Prostate gland (tissue), 2 donors: ENCODE results near the gene RAB8A. TPM values are rescaled to one million over a fixed set of nuclear protein-coding genes. Genes with fewer than 3 reads are reported as not detected.
A peak's percentile ranks its signal among the peaks of the same experiment; 100 is the strongest.

Experiments
- DNase-seq: peaks from one replicate; pipeline ENCODE4 v3.0.0-alpha.2; 2019; ENCODE audit warnings: low spot score
- H3K27ac ChIP-seq, 2 donors: fragments of 200-600 bp; sonication (generic); 2 replicates each; pipeline ENCODE4 v1.5.1; 2017 to 2019
- H3K27me3 ChIP-seq: fragments of 200-600 bp; sonication (generic); replicated peaks from 2 replicates; pipeline ENCODE4 v1.5.1; 2019; ENCODE audit not compliant: insufficient read depth
- H3K36me3 ChIP-seq, 2 donors: fragments of 200-600 bp; sonication (generic); 1 replicate in 1 of 2; 2 replicates in 1 of 2; pipeline versions ENCODE4 v1.5.1 to v1.8.1; 2017 to 2019
- H3K4me1 ChIP-seq: fragments of 200-600 bp; sonication (generic); replicated peaks from 2 replicates; pipeline ENCODE4 v1.5.1; 2019
- H3K4me3 ChIP-seq, 2 donors: fragments of 200-600 bp; sonication (generic); 2 replicates each; pipeline ENCODE4 v1.5.1; 2017 to 2019
- H3K9me3 ChIP-seq: fragments of 200-600 bp; sonication (generic); 2 replicates; pipeline ENCODE4 v1.5.1; 2017
- CTCF ChIP-seq, 4 experiments: fragments of 200-600 bp in 2 of 4; fragments of 450-650 bp in 2 of 4; sonication (generic) in 2 of 4; IDR thresholded peaks; 1 replicate in 3 of 4; 2 replicates in 1 of 4; pipeline ENCODE4 v1.5.1; 2016 to 2019; ENCODE audit warnings: antibody characterized with exemption in 4 of 4, mild to moderate bottlenecking in 2 of 4, moderate library complexity in 2 of 4
- POLR2A ChIP-seq: fragments of 450-650 bp; IDR thresholded peaks from one replicate; pipeline ENCODE4 v1.6.1; 2016; ENCODE audit warnings: antibody characterized with exemption, mild to moderate bottlenecking
- POLR2AphosphoS5 ChIP-seq: sonication (generic); formaldehyde crosslinking; IDR thresholded peaks from one replicate; pipeline ENCODE4 v1.6.1; 2017; ENCODE audit warnings: antibody characterized with exemption
- WGBS: methylation state at CpG from one replicate; pipeline ENCODE4 v1.1.5; 2018; 5-methylcytosine and 5-hydroxymethylcytosine counted together
- intact Hi-C: fragments of 100-400 bp; cut with DNase I; formaldehyde crosslinking; loops from one replicate; pipeline ENCODE4 v1.14.2; 2022
- total RNA-seq, 2 donors: library from RNA; depleted of rRNA; stranded (reverse); fragments of >200 nt; gene quantifications; one replicate each; pipeline ENCODE4 v1.1.0, GENCODE V29; 2016

RAB8A gene
- total RNA-seq, 2 donors from 2014 or later: 67.8 to 70.5 TPM

GRCh38 chr19:16143399-16144215, 31.9 kb downstream of the RAB8A start, which contains the start of gene HSH2D:
Gene HSH2D (plus strand): TSS chr19:16143685. CDS start chr19:16148751, 5,066 bp downstream.
- H3K9me3 ChIP-seq: no peaks in the 10 kb centered on the region
- no peaks in the 10 kb centered on the region for H3K27me3 ChIP-seq
- peak within 1 kb of the TSS; percentile 20 to 32 for H3K4me3 ChIP-seq
- WGBS: 34% methylated on average over 13 of the region's 13 CpGs
- TF ChIP-seq POLR2AphosphoS5 (peak; percentile 61), POLR2A (peak; percentile 26), CTCF (IDR thresholded peaks at IDR 0.05) (no peak)
- no peaks in the 10 kb centered on the region for H3K4me1 ChIP-seq
- peak; percentile 71 for DNase-seq
- H3K36me3 ChIP-seq: no peaks in the 10 kb centered on the region
- intact Hi-C loops: no loop called here
- H3K27ac ChIP-seq: peak within 1 kb of the TSS; percentile 56 to 64

- no peaks in the 10 kb centered on the region for H3K27me3 ChIP-seq
- intact Hi-C loops: no loop called here
- H3K4me1 ChIP-seq: no peaks in the 10 kb centered on the region
- no peaks in the 10 kb centered on the region for H3K36me3 ChIP-seq
- H3K4me3 ChIP-seq: peak overlapping the region in 1 of 2 donors; percentile 32
- no peak for DNase-seq
- peak overlapping the region in 1 of 2 donors; percentile 56 for H3K27ac ChIP-seq
- H3K9me3 ChIP-seq: no peaks in the 10 kb centered on the region
- WGBS: 85% methylated on average over 1 of the region's 1 CpG
- TF ChIP-seq POLR2AphosphoS5 (no peak), POLR2A (no peak), CTCF (IDR thresholded peaks at IDR 0.05) (no peak)
These were observed 32.5 kb downstream of the RAB8A start for GRCh38 chr19:16144216-16144581.

DNA sequence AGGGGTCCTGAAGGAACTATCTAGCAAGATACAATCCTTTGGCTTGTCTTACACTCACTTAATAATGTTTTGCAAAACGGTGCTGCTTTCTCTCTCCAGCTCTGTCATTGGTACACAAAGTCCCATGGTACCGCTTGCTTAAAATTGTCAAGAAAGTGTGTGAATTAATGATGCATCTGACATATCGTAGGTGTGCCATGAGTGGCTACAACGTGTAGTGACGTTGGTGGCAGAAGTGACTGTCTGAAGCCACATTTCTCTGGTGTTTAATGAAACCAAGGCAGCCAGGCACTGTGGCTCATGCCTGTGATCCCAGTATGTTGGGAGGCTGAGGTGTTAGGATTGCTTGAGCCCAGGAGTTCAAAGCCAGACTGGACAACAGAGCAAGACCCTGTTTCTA, 34.4 kb downstream of the RAB8A start:
- TF ChIP-seq POLR2AphosphoS5: no peak
- TF ChIP-seq POLR2A: no peak
- TF ChIP-seq CTCF (IDR thresholded peaks at IDR 0.05): no peak
- Histone ChIP-seq H3K4me3 (no peak overlapping the region), H3K27me3 (no peaks in the 10 kb centered on the region), H3K36me3 (no peaks in the 10 kb centered on the region), H3K4me1 (no peaks in the 10 kb centered on the region), H3K9me3 (no peaks in the 10 kb centered on the region), H3K27ac (no peak overlapping the region)
- intact Hi-C loops: no loop called here
- WGBS: 78% methylated on average over 5 of the region's 5 CpGs
- no peak for DNase-seq

DNA sequence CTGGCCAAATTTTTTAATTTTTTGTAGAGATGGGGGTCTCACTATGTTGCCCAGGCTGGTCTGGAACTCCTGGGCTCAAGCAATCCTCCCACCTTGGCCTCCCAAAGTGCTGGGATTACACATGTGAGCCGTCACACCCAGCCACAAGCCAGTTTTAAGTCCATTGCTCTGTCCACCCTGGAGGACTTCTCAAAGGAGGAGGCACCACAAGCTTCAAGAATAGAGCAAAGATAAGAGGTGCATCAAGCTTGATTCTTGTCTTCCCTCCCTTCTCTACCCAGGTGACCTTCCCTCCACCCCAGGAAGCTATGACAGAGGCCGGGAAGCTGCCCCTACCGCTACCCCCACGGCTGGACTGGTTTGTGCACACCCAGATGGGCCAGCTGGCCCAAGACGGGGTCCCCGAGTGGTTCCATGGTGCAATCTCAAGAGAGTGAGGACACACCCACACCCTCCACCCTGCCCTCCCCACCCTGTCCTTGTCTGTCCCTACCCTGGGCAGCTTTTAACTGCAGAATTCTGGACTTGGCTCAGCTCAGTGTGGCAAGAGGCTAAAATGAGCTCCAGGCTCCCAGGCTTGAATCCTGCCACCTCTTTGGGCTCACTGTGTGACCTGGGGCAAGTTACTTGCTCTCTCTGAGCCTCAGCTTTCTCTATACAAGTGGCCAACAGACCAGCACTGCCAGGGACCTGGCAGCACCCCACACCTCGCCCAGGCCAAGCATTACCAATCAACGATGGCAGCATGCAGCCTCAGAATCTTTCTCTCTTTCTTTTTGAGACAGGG, 36.9 kb downstream of the RAB8A start:
- Histone ChIP-seq H3K4me1 (no peaks in the 10 kb centered on the region), H3K27ac (no peak overlapping the region), H3K27me3 (no peaks in the 10 kb centered on the region), H3K4me3 (no peak overlapping the region), H3K36me3 (no peaks in the 10 kb centered on the region), H3K9me3 (no peaks in the 10 kb centered on the region)
- intact Hi-C loops: no loop called here
- no peak for TF ChIP-seq POLR2AphosphoS5
- TF ChIP-seq CTCF (IDR thresholded peaks at IDR 0.05): no peak
- no peak for TF ChIP-seq POLR2A
- DNase-seq: no peak
- WGBS: 84% methylated on average over 8 of the region's 8 CpGs
